Measurements from ENCODE around the gene SPDYE5. TPM values are rescaled to one million over a fixed set of nuclear protein-coding genes. Genes with fewer than 3 reads are reported as not detected.

SPDYE5 gene, protein sequence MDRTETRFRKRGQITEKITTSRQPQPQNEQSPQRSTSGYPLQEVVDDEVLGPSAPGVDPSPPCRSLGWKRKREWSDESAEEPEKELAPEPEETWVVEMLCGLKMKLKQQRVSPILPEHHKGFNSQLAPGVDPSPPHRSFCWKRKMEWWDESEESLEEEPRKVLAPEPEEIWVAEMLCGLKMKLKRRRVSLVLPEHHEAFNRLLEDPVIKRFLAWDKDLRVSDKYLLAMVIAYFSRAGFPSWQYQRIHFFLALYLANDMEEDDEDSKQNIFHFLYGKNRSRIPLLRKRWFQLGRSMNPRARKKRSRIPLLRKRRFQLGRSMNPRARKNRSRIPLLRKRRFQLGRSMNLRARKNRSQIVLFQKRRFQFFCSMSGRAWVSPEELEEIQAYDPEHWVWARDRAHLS
- not detected in 2 replicates for total RNA-seq

DNA sequence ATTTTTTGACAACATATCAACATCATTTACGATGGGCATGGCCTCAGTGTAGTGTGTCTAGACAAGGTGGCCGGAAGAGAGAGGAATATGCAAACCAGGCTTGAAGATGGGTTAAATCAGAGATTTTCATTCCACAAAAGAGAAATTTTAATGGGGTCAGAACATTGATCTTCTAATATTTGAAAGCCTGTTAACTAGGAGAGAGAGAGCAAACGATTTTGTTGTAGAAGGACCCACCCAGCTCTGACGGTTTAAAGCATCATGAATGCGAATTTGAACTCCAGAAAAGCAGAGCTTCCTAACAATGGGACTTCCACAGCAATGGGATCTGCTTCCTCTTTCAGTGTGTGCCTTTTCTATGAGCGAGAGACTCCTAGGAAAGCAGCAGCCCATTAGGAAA lies at the start of gene SPDYE5:
TSS of gene SPDYE5 (plus strand) at position 301 of the 400 bp plus-strand sequence. CDS start 1,728 bp downstream, outside the sequence.

DNA sequence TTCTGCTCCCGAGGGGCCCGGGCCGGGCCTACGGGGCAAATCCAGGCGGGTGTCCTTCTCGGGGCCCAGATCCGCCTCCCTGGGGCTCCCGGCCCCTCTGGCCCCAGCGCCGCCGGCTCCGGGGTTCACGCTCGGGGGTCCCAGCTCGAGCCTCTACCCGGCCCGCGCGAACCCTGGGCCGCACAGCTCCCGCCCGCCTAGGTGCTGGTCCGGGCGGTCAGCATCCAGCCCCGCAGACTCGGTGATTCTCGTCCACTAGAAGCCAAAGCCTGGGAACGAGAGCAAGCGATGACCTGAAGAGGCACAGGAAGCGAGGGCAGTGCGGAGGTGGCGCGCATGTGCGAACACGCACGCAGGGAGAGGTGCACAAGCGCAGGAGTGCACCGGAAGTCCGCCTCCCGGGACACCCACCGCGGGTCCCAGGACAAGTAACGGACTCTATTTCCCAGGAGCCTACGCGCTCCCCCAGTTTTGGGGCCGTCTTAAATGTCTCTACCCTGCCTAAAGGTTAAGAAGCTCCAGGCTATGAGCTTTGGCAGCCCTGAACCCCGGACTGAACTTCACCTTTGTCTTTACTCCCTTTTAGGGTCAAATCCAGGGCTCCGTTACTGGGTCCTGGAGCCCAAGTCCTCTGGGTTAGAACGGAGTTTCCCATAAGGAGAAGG lies 6.0 kb upstream of the SPDYE5 start, which contains the start of gene POM121C:
TSS of gene POM121C (minus strand) at position 321 of the 665 bp plus-strand sequence. CDS start 44,803 bp downstream, outside the sequence.

Small RNAs within 50 kb of the gene (small RNA-seq; reads per million reads assigned to genes)
- gene AC211429.1 = not detected
- gene RF00019 = not detected

Other genes starting within 250 kb of the SPDYE5 start
- gene TRIM73, start 96.7 kb upstream of the SPDYE5 start, total RNA-seq = 0.43 and 2.4 TPM in 2 replicates
- gene POM121C, start 6.0 kb upstream of the SPDYE5 start, total RNA-seq = 8.1 and 12.6 TPM in 2 replicates
- gene HIP1, start 246.6 kb downstream of the SPDYE5 start, total RNA-seq = 0.43 and 2.0 TPM in 2 replicates